ENCODE data around the gene DSN1. TPM values are rescaled to one million over a fixed set of nuclear protein-coding genes. Genes with fewer than 3 reads are reported as not detected.

The DSN1 gene
- total and polyA plus RNA-seq, 9 of the 15 experiments (the other 6 are each of a cell fraction or from before 2014, with no cell fraction given), result 23.3 to 45.3 (median 31.1) TPM

GRCh38 chr20:36820073-36820472 is 46.5 kb upstream of the DSN1 start:
- intact Hi-C loops (cut with micrococcal nuclease), result no loop called here

More at GRCh38 chr20:36820073-36820472, 46.5 kb upstream of the DSN1 start:
- in situ Hi-C loops (cut with MboI), result no loop called here
- no peaks in the 10 kb centered on the region for H3K9me3 ChIP-seq (replicated peaks; ENCODE audit: control insufficient read depth, insufficient read depth, low read depth, low read length)
- ChIA-PET CTCF (ENCODE audit: low intra/inter-chr PET ratio) (no interaction called here), POLR2A (interaction anchor here (0.6 to 1.0 kb wide), 3 partner anchors 11 to 459 kb away, joined by 3 read pairs; no protein-coding TSS in a partner anchor)
- H2AFZ ChIP-seq (ENCODE audit: low read depth, low read length), result no peak overlapping the region
- no peak overlapping the region for H3K27ac ChIP-seq (ENCODE audit: extremely low read depth, low read depth, low read length)
- H3K79me2 ChIP-seq (ENCODE audit: control insufficient read depth, insufficient read depth, low read length), result no peaks in the 10 kb centered on the region
- no peaks in the 10 kb centered on the region for H3K9me1 ChIP-seq (ENCODE audit: control insufficient read depth, insufficient read depth, low read length)
- FAIRE-seq, result no peak
- no TSS peak for BruUV-seq (replicated peaks)
- no peak for TF ChIP-seq ERF (CRISPR knock-in tag; IDR thresholded peaks at IDR 0.05)
- no peak for TF ChIP-seq PTTG1 (tag; IDR thresholded peaks at IDR 0.05; ENCODE audit: low read depth)
- TF ChIP-seq NR1H2 (CRISPR knock-in tag; IDR thresholded peaks at IDR 0.05), result no peak
- TF ChIP-seq CREB3 (tag; conservative IDR thresholded peaks at IDR 0.05; ENCODE audit: low read depth), result no peak
- no peak for TF ChIP-seq TBP (optimal IDR thresholded peaks at IDR 0.05; ENCODE audit: low read depth, low read length)
- TF ChIP-seq ZNF445 (CRISPR knock-in tag; IDR thresholded peaks at IDR 0.05; ENCODE audit: low read depth), result no peak
- no peak for TF ChIP-seq RNF219 (CRISPR knock-in tag; IDR thresholded peaks at IDR 0.05)
- H3K4me2 ChIP-seq (ENCODE audit: insufficient read depth, low read length), result no peak overlapping the region
- H4K20me1 ChIP-seq (replicated peaks; ENCODE audit: control insufficient read depth, insufficient read depth, low read length), result no peaks in the 10 kb centered on the region
- 82% methylated on average over 1 of the region's 1 CpG for WGBS (ENCODE audit: insufficient coverage, low coverage, missing lambda C conversion rate)
- H3K4me1 ChIP-seq (replicated peaks in 1 of 2; ENCODE audit: control insufficient read depth in 2 of 2, insufficient read depth in 2 of 2, low read length in 2 of 2), result peaks cover 8 to 17% of the 10 kb centered on the region in 2 experiments; a peak in 4 of 5 replicates
- H3K9ac ChIP-seq (ENCODE audit: insufficient read depth in 1 of 2, low read depth in 2 of 2, low read length in 2 of 2), result peak overlapping the region in 1 of 2 experiments; percentile 85; a peak in 2 of 4 replicates
- no peaks in the 10 kb centered on the region for H3K27me3 ChIP-seq (ENCODE audit: control insufficient read depth in 2 of 2, insufficient read depth in 2 of 2, low read length in 2 of 2)
- DNase-seq (ENCODE audit: extremely low read depth in 1 of 4, low spot score in 3 of 4), result no peak
- ATAC-seq, result no peak
- no peak overlapping the region for H3K4me3 ChIP-seq
- H3K36me3 ChIP-seq (ENCODE audit: control insufficient read depth, insufficient read depth, low read length), result peaks cover 68% of the 10 kb centered on the region; the same call in 2 of the 3 replicates

Data from K562 (cell line).